GM23338 (cell line): Measurements from ENCODE around the gene ZBTB7C. TPM values are rescaled to one million over a fixed set of nuclear protein-coding genes. Genes with fewer than 3 reads are reported as not detected.

Experiments used
- ATAC-seq: fragments of 200-7000 bp; cut with Tn5 transposase; 3 replicates; pipeline ENCODE4 v1.9.1; 2020
- DNase-seq: peaks from one replicate; pipeline ENCODE4 v3.0.0-alpha.2; 2015; ENCODE audit warnings: low spot score
- H2AFZ ChIP-seq: fragments of 200-600 bp; sonication (generic); 2 replicates; pipeline ENCODE4 v1.8.0; 2016; ENCODE audit warnings: antibody characterized with exemption, mild to moderate bottlenecking, moderate library complexity
- H3F3A ChIP-seq: fragments of 200-600 bp; sonication (generic); replicated peaks from 2 replicates; pipeline ENCODE4 v1.8.0; 2017; ENCODE audit warnings: antibody characterized with exemption, mixed run types, low read depth
- H3K27ac ChIP-seq: fragments of 200-600 bp; sonication (generic); 2 replicates; pipeline ENCODE4 v1.6.1; 2016; ENCODE audit warnings: low read depth
- H3K27me3 ChIP-seq: fragments of 200-600 bp; sonication (generic); 2 replicates; pipeline ENCODE4 v1.8.0; 2016; ENCODE audit warnings: mild to moderate bottlenecking, mixed run types, moderate library complexity; ENCODE audit not compliant: insufficient read depth
- H3K36me3 ChIP-seq: fragments of 200-600 bp; sonication (generic); 2 replicates; pipeline ENCODE4 v1.8.0; 2016; ENCODE audit warnings: mild to moderate bottlenecking; ENCODE audit not compliant: insufficient read depth
- H3K4me1 ChIP-seq: fragments of 200-600 bp; sonication (generic); 2 replicates; pipeline ENCODE4 v1.8.0; 2016; ENCODE audit warnings: mild to moderate bottlenecking, moderate library complexity; ENCODE audit not compliant: insufficient read depth
- H3K4me2 ChIP-seq: fragments of 200-600 bp; sonication (generic); 2 replicates; pipeline ENCODE4 v1.7.1; 2017; ENCODE audit warnings: mixed run types
- H3K4me3 ChIP-seq: fragments of 200-600 bp; sonication (generic); 2 replicates; pipeline ENCODE4 v1.6.1; 2016; ENCODE audit warnings: mixed run types
- H3K79me2 ChIP-seq: fragments of 200-600 bp; sonication (generic); replicated peaks from 2 replicates; pipeline ENCODE4 v1.8.0; 2017; ENCODE audit warnings: mild to moderate bottlenecking; ENCODE audit not compliant: insufficient read depth
- H3K9me2 ChIP-seq: fragments of 200-600 bp; sonication (generic); 2 replicates; pipeline ENCODE4 v1.8.0; 2017; ENCODE audit not compliant: insufficient read depth
- H4K20me1 ChIP-seq: fragments of 200-600 bp; sonication (generic); replicated peaks from 2 replicates; pipeline ENCODE4 v1.8.0; 2017; ENCODE audit warnings: mild to moderate bottlenecking; ENCODE audit not compliant: insufficient read depth
- H3K27ac Mint-ChIP-seq: 2 replicates; pipeline ENCODE4 v1.8.0; 2020; ENCODE audit warnings: inconsistent platforms, mild to moderate bottlenecking, moderate library complexity, mixed read lengths
- H3K27me3 Mint-ChIP-seq: 3 replicates; pipeline ENCODE4 v1.8.0; 2022; ENCODE audit warnings: low read depth, mild to moderate bottlenecking, moderate library complexity, mixed read lengths, inconsistent platforms; ENCODE audit not compliant: insufficient read depth, poor library complexity
- H3K36me3 Mint-ChIP-seq: 3 replicates; pipeline ENCODE4 v1.8.0; 2021; ENCODE audit warnings: low read depth, mild to moderate bottlenecking, inconsistent platforms, moderate library complexity, mixed read lengths
- H3K4me1 Mint-ChIP-seq: 3 replicates; pipeline ENCODE4 v1.8.0; 2020; ENCODE audit warnings: mild to moderate bottlenecking, inconsistent platforms, mixed read lengths
- H3K4me3 Mint-ChIP-seq: 3 replicates; pipeline ENCODE4 v1.8.0; 2021; ENCODE audit warnings: moderate library complexity, mild to moderate bottlenecking, inconsistent platforms, mixed read lengths
- H3K9me3 Mint-ChIP-seq: 3 replicates; pipeline ENCODE4 v1.8.0; 2020; ENCODE audit warnings: moderate library complexity, mild to moderate bottlenecking, inconsistent platforms, mixed read lengths
- CREB1 ChIP-seq: fragments of 250-450 bp; sonication (Bioruptor Pico); IDR thresholded peaks from 2 replicates; pipeline ENCODE4 v1.5.0; 2020; ENCODE audit warnings: low read depth, mild to moderate bottlenecking, moderate library complexity
- EZH2 ChIP-seq: fragments of 200-600 bp; sonication (generic); IDR thresholded peaks from one replicate; pipeline ENCODE4 v1.8.0; 2017; ENCODE audit warnings: antibody characterized with exemption, mild to moderate bottlenecking, low read depth; ENCODE audit not compliant: unreplicated experiment
- EZH2phosphoT487 ChIP-seq: fragments of 200-600 bp; sonication (generic); IDR thresholded peaks from one replicate; pipeline ENCODE4 v1.8.1; 2018; ENCODE audit warnings: antibody characterized with exemption; ENCODE audit not compliant: unreplicated experiment
- NANOG ChIP-seq: IDR thresholded peaks from 2 replicates; pipeline ENCODE4 v1.6.1; 2016; ENCODE audit warnings: antibody characterized with exemption, borderline replicate concordance
- POLR2AphosphoS5 ChIP-seq: IDR thresholded peaks from 2 replicates; pipeline ENCODE4 v1.6.1; 2016; ENCODE audit warnings: antibody characterized with exemption, low read depth
- ZNF114 ChIP-seq: fragments of 250-450 bp; sonication (Bioruptor Pico); IDR thresholded peaks from 2 replicates; pipeline ENCODE4 v1.5.0; 2020; ENCODE audit warnings: mild to moderate bottlenecking, moderate library complexity
- ZNF331 ChIP-seq: fragments of 250-450 bp; sonication (Bioruptor Pico); IDR thresholded peaks from 2 replicates; pipeline ENCODE4 v1.5.0; 2020; ENCODE audit warnings: low read depth, mild to moderate bottlenecking, moderate library complexity
- polyA plus RNA-seq: library from polyadenylated mRNA; unstranded; fragments of >200 nt; fragmentation: Nextera tagmentation; extraction: Ambion mirVana; gene quantifications from 2 replicates; pipeline ENCODE4 v1.2.1, GENCODE V29; 2016
- total RNA-seq: library from RNA; depleted of rRNA; stranded (reverse); fragments of >200 nt; shearing (Covaris generic); gene quantifications from 2 replicates; pipeline ENCODE4 v1.2.3, GENCODE V29; 2014
- TF ChIP-seq, protein P1 (sequence below): IDR thresholded peaks from one replicate; pipeline ENCODE4 v1.6.1; 2018; ENCODE audit warnings: antibody characterized with exemption; ENCODE audit not compliant: unreplicated experiment
- TF ChIP-seq, protein P2 (sequence below), 2 experiments: fragments of 200-600 bp in 1 of 2; sonication (generic) in 1 of 2; conservative IDR thresholded peaks; 2 replicates each; pipeline versions ENCODE4 v1.5.1 to v1.6.1; 2016 to 2017; ENCODE audit warnings: antibody characterized with exemption in 2 of 2, low read depth in 2 of 2, mild to moderate bottlenecking in 2 of 2, moderate library complexity in 1 of 2

ZBTB7C gene
- total and polyA plus RNA-seq, 2 experiments from 2014 or later = 0.03 to 0.14 TPM

- Histone ChIP-seq H4K20me1 (no peaks in the 10 kb centered on the region), H3K27me3 (peaks cover 17% of the 10 kb centered on the region), H3K79me2 (no peaks in the 10 kb centered on the region), H3K27ac (no peak overlapping the region), H3F3A (no peaks in the 10 kb centered on the region), H3K4me1 (peaks cover 25% of the 10 kb centered on the region), H3K9me2 (no peaks in the 10 kb centered on the region), H3K4me2 (no peak overlapping the region), H2AFZ (no peak overlapping the region), H3K4me3 (no peak overlapping the region), H3K36me3 (no peaks in the 10 kb centered on the region)
- Mint-ChIP-seq H3K27ac (no peak overlapping the region), H3K36me3 (no peaks in the 10 kb centered on the region; the same call in 2 of the 3 replicates), H3K4me1 (peaks cover 43% of the 10 kb centered on the region), H3K9me3 (no peaks in the 10 kb centered on the region; the same call in 2 of the 3 replicates), H3K27me3 (peaks cover 24% of the 10 kb centered on the region), H3K4me3 (no peak overlapping the region)
- no peak for ATAC-seq
- TF ChIP-seq, protein P1, sequence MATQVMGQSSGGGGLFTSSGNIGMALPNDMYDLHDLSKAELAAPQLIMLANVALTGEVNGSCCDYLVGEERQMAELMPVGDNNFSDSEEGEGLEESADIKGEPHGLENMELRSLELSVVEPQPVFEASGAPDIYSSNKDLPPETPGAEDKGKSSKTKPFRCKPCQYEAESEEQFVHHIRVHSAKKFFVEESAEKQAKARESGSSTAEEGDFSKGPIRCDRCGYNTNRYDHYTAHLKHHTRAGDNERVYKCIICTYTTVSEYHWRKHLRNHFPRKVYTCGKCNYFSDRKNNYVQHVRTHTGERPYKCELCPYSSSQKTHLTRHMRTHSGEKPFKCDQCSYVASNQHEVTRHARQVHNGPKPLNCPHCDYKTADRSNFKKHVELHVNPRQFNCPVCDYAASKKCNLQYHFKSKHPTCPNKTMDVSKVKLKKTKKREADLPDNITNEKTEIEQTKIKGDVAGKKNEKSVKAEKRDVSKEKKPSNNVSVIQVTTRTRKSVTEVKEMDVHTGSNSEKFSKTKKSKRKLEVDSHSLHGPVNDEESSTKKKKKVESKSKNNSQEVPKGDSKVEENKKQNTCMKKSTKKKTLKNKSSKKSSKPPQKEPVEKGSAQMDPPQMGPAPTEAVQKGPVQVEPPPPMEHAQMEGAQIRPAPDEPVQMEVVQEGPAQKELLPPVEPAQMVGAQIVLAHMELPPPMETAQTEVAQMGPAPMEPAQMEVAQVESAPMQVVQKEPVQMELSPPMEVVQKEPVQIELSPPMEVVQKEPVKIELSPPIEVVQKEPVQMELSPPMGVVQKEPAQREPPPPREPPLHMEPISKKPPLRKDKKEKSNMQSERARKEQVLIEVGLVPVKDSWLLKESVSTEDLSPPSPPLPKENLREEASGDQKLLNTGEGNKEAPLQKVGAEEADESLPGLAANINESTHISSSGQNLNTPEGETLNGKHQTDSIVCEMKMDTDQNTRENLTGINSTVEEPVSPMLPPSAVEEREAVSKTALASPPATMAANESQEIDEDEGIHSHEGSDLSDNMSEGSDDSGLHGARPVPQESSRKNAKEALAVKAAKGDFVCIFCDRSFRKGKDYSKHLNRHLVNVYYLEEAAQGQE = no peak
- TF ChIP-seq NANOG (no peak), ZNF331 (no peak), ZNF114 (CRISPR knock-in tag) (no peak)
- TF ChIP-seq, protein P2, sequence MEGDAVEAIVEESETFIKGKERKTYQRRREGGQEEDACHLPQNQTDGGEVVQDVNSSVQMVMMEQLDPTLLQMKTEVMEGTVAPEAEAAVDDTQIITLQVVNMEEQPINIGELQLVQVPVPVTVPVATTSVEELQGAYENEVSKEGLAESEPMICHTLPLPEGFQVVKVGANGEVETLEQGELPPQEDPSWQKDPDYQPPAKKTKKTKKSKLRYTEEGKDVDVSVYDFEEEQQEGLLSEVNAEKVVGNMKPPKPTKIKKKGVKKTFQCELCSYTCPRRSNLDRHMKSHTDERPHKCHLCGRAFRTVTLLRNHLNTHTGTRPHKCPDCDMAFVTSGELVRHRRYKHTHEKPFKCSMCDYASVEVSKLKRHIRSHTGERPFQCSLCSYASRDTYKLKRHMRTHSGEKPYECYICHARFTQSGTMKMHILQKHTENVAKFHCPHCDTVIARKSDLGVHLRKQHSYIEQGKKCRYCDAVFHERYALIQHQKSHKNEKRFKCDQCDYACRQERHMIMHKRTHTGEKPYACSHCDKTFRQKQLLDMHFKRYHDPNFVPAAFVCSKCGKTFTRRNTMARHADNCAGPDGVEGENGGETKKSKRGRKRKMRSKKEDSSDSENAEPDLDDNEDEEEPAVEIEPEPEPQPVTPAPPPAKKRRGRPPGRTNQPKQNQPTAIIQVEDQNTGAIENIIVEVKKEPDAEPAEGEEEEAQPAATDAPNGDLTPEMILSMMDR (conservative IDR thresholded peaks at IDR 0.05; ENCODE audit: low read depth in 2 of 2) = no peak
- DNase-seq = no peak
Measured at GRCh38 chr18:48142353-48142752, 266.8 kb downstream of the ZBTB7C start.

DNA sequence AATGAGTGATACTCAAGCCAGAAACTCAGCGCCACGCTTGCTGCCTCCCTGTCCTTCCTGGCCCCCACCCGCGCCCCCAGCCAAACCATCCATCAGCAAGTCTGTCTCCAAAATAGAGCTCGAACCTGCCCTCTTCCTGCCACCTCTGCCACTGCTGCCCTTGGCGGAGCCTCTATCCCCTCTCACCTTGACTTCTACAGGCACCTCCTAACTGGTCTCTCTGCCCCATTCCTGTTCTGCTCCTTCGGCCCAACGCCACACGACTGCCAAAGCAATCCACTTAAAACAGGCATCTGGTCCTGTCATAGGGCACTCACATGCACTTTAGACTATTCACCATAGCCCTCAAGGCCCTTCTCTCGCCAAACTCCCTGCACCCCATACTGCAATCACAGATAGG, 268.5 kb downstream of the ZBTB7C start:
- H3K27me3 ChIP-seq = peaks cover 34% of the 10 kb centered on the region
- H3K4me1 ChIP-seq = peaks cover 29% of the 10 kb centered on the region
- H2AFZ ChIP-seq = no peak overlapping the region
- no peak overlapping the region for H3K4me3 ChIP-seq
- H3K27ac ChIP-seq = no peak overlapping the region
- no peaks in the 10 kb centered on the region for H4K20me1 ChIP-seq
- peaks cover 34% of the 10 kb centered on the region for H3K27me3 Mint-ChIP-seq
- H3K36me3 Mint-ChIP-seq = no peaks in the 10 kb centered on the region; the same call in 2 of the 3 replicates
- no peaks in the 10 kb centered on the region for H3K36me3 ChIP-seq
- peaks cover 47% of the 10 kb centered on the region for H3K4me1 Mint-ChIP-seq
- H3K4me3 Mint-ChIP-seq = no peak overlapping the region; the same call in 2 of the 3 replicates
- no peaks in the 10 kb centered on the region; the same call in 2 of the 3 replicates for H3K9me3 Mint-ChIP-seq
- no peak overlapping the region for H3K27ac Mint-ChIP-seq
- H3F3A ChIP-seq = no peaks in the 10 kb centered on the region
- ATAC-seq (peak; percentile 4; the same call in 1 of the 3 replicates), DNase-seq (peak; percentile 20)
- no peak overlapping the region for H3K4me2 ChIP-seq
- no peak for TF ChIP-seq EZH2phosphoT487
- no peak for TF ChIP-seq CREB1 (CRISPR knock-in tag)
- TF ChIP-seq EZH2 = no peak
- no peak for TF ChIP-seq NANOG
- no peak for TF ChIP-seq POLR2AphosphoS5
- TF ChIP-seq, protein P2 (conservative IDR thresholded peaks at IDR 0.05; ENCODE audit: low read depth in 2 of 2) = peak in 1 of 2 experiments; percentile 23; a peak in 1 of 4 replicates
- no peaks in the 10 kb centered on the region for H3K9me2 ChIP-seq
- no peaks in the 10 kb centered on the region for H3K79me2 ChIP-seq
